SHP77 (cell line): Measurements from ENCODE around the gene FARSB.
"Not testable (repeated sequence)": the region's sequence is repeated elsewhere in the genome, so short reads cannot be mapped to it uniquely, and the experiment has no call there.

Source experiments
- DNase-seq, 2 experiments: peaks; one replicate each; lab custom pipeline; 2025; lab: John Stamatoyannopoulos, UW

The FARSB gene

DNA sequence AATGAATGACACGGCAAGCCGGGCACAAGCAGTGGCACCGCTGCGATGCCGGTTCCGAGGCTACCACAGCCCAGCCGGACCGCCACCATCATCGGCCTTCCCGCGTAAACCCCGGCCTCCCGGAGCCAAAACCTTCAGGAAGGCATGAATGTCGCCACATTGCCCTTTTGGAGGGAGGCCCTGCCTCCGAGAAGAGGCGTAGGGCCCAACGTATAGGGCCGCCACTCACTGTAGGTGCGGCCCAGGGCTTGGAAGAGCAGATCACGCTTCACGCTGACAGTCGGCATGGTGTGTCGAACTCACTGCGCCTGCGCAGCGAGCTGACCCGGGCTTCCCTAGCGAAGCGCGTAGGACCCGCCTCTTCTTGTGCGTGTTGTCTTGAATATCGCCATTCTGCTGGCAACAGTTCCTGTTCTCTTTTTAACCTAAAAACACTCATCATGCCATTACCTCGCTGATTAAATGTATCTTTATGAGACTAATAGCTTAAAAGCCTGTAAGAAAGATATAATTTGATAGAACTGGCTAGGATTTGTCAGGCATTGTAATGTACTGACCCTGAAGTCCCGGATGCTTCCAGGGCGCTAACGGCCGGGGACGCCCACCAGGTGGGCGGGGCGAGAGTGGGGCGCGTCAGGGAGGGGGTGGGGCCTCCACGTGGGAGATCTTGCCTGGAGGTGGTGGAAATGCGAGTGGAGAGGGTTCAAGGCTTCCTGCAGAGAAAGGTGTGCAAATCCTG lies at the start of gene FARSB:
FARSB (minus strand) TSS at position 306 of the 739 bp plus-strand sequence; CDS start at position 287, 19 bp downstream.
- DNase-seq = peak; percentile 93

DNA sequence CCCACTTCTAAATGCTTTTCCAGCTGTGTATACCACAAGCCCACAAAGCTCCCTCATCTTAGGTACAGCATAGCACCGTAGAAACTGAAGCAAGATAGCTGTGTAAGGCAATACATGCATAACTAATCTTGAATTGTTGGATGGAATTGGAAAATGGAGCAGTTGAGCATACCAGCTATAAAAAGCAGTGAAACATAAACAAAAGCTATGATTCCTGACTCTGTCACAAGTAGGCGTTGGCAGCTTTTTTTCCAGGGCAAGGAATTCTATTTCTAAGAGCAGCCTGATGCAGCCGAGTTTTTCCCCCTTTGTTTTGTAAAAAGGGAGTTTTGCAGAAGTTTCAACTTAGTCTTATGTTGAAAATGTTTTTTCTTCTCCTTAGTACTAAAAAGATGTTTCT lies 48.0 kb upstream of the FARSB start:
- DNase-seq = no peak

DNA sequence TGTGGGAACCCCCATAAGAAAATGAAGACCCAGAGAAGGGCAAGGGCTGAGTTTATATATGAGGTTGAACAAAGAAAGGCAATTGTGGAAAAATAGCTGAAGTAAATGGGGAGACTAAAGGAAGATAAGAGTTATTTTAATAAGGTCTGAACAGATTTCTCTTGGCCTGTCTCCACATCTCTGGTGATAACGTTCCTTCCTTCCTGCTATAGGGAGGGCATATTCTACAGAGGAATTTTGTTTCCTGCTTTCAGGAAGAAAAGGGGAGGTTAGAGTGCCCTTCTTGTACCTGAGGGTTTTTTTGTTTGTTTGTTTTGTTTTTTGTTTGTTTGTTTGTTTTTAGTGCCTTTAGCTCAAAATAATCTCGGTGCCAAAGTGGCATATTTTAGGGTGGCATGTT lies 47.2 kb upstream of the FARSB start:
- no peak for DNase-seq

DNA sequence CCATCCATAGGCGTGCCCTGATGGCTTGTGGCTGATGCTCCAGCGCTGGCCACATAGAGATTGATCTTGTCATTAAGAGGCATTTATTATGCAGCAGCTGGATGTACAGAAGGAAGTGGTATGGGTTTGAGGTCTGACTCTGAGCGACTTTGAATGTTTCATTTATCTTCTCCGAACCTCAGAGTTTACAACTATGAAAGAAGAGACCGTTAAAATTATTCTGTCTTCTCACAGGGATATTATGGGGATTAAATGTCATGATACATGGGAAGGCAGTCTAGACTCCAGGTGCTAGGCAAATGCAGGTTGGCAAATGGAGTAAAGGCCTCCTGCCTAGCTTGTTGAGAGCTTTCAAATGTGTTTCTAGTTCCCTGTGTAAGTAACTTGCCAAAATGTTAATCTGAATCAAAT lies 45.8 kb upstream of the FARSB start:
- no peak for DNase-seq

DNA sequence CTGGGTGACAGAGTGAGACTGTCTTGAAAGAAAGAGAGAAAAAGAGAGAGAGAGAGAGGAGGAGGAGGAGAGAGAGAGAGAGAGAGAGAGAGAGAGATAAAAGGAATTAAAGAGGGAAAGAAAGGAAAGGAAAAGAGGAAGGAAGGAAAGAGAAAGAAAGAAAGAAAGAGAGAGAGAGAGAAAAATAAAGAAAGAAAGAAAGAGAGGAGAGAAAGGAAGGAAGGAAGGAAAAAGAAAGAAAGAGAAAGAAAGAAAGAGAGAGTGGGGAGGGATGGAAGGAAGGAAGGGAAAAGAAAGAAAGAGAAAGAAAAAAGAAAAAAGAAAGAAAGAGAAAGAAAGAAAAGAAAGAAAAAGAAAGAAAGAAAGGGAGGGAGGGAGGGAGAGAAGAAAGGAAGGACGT lies 45.3 kb upstream of the FARSB start:
- no peak for DNase-seq

DNA sequence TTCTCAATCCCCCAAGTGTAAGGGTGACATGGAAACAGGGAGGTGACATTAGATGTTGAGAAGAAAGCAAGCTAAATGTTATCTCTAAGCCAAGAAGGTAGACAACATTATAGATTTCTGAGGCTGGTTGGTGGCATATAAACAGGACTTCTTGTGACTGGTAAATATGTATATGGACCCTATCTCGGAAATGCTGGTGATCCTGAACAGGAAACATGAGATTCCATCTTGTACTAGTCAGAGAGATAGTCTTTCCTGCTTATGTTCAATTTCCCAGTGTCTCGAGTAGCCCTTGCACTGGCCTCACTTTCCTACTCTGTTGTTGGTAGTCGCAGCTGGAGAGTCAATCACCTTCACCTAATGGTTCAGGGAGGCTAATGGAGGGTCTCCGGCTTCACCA lies 42.4 kb upstream of the FARSB start:
- no peak for DNase-seq

DNA sequence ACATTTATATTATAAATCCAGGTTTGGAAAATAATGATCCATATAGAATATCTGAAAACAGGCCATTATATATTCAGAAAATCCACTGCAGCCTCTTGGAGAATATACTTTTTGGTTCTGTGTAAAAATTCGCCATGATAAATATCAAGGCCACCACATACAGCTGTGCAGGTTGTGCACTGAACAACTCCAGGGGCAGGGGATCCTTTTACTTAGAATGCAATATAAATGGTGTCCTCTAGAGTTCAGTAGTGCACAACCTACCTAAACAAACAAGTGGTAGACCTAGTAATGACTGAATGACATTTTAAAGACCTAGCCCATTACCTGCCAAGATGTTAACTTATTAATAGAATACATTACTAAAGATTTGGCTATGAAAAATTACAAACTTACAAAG lies 37.9 kb upstream of the FARSB start:
- DNase-seq = peak; percentile 3 to 6

DNA sequence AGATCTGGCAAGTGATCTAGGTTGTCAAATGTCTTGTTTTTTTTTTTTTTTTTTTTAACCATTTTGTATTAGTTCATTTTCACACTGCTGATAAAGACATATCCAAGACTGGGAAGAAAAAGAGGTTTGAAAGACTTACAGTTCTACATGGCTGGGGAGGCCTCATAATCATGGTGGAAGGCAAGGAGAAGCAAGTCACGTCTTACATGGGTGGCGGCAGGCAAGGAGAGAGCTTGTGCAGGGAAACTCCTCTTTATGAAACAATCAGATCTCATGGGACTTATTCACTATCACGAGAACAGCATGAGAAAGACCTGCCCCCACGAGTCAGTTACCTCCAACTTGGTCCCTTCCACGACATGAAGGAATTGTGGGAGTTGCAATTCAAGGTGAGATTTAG lies 37.5 kb upstream of the FARSB start:
- DNase-seq = not testable (repeated sequence)

DNA sequence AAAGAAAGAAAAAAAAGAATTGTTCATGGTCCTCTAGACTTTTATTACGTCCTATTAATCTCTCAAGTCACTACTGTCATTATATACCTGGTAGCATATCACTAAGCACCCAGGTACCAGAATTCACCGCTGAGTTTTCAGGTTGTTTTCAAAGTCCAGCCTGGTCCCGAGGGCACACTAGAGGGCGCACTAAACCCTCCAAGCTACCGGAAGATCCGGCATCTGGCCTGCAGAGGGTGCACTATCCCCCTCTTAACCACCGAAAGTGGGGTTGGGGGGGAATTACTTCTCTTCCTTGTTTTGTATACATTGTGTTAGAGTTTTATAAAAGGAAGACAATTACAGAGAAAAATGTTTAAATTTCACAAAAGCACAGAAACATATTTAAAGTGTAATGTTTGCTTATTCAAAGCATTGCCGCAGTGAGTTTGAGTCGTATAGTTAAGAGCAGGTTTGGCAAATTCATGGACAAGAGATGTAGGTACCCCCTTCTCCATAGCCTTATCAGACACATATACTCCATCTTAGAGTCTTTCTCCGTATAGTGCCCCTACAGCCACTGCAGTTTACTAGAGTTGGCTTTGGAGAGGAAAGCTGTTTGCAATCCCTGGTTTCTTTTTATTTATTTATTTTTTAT lies 34.8 kb upstream of the FARSB start:
- DNase-seq = peak; percentile 63 to 72

DNA sequence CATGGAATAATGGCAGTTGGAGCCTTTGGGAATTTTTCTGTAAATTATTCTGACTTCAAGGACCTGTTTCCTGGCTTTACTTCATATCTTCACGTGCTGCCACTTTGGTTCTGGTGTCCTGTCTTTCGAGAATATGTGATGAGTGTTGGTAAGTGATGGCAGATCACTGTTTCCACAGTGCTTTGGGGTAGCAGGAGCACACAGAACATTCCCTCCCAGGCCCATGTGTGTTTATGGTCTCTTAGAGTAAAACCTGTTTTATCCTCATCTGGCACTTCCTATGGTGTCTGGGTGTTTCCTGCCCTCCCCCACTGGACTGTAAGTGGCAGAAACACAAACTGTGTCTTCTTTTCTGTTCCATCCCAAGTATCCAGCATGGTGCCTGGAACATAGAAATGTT lies 33.4 kb upstream of the FARSB start:
- DNase-seq = no peak

DNA sequence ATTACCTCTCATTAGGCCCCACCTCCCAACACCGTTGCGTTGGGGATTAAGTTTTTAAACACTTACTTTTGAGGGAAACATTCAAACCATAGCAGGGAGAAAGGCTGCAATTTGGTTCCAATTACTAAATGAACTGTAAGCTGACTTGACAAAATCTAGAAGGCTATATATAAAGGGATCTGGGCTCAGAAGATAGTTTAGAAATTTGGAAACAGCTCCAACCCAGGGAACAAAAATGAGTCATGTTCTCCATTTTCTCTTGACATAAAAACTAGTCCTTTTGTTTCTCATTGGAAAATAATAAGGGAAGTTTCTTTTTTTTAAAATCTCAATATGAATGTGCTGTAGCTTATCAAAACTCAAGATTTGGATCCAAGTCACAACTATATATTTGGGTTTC lies 33.0 kb upstream of the FARSB start:
- DNase-seq = no peak

DNA sequence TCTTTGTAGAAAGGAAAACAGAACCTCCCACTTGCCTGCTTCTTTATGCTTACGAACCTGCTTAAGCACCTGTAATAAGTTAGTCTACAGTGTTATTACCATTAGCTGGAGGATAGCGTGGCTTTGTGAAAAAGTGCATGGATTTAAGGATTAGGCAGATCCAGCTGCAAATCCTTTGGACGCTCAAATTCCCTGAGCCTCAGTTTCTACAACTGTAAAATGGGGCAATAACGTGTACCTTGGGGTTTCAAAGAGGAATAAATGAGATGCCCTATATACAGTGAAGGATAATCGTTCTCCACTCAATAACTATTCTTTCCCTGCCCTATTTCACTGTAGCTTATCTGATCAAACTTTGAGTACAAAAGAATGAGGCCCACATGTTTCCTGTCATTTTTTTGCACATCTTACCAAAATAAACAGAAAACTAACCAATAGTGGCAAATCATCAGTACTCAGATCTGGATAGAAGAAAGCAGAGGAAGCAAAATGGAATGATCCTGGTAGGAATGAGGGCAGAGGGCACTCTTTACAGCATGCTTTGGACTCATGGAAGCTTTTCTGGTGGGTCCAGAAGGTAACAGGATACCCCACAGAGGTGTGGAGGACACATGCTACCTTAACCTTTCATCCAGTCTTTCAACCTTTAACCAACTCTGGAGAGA lies 30.3 kb upstream of the FARSB start:
- no peak for DNase-seq

DNA sequence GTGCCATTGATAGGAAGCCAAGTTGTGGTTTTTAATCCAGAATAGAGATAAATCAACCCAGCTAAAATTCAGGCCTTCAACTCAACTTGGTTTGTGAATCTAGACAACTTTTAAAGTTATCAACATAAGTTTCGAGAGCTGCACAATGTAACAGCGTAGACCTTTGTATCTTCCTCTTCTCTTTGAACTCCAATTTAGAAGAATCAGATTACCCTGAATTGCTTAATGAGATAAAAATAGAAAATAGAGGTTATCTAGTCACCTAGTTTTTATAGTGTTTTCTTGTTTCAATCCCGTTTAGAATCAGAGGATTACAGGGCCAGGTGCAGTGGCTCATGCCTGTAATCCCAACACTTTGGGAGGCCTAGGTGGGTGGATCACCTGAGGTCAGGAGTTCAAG lies 27.9 kb upstream of the FARSB start:
- DNase-seq = no peak

DNA sequence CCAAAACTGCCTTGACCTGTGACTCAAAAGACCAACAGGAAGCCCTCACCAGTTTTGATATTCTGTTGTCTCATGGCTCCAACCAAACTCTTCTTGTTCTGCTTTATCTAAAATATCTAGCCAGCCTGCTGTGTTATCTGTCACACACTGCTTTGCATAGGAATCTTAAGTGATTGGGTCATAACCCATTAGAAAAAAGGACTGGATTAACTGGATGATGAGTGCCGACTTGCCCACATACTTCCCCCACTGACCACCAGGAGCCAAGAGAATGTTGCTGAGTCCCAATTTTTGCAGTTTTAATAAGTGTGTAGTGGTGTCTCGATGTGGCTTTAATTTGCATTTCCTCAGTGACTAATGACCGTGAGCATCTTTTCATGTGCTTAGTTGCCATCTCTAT lies 22.1 kb upstream of the FARSB start:
- no peak for DNase-seq

DNA sequence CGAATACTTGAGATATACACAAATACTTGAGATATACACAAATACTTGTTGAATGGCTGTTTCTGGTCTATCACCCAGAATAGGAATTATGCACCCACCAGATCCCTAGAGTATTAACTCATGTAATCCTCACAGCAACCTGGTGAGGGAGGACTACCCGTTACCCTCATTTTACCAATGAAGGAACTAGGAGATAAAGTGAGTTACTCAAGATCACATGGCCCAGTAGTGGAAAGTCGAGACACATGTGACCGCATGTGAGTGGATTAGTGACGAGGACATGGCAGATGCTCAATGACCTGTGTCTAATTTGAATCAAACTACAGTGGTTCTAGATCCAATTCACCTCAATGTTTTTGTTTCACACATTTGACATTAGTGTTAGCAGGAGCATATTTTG lies 18.0 kb upstream of the FARSB start:
- no peak for DNase-seq

DNA sequence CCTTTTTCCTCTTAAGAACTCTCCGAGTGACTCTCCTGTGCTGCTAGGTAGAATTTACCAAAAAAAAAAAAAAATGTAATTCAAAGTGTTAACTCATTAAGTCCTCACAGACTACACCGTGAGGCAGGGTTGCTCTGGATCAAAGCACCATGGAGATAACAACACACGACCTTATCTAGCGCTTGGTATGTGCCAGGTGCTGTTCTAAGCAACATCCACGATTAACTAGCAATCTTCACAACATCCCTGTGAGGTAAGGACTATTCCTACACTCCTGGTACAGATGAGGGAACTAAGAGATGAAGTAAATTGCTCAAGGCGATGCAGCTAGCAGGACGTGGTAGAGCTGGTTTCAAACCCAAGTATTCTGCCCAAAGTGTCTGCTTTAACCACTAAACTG lies 17.4 kb upstream of the FARSB start:
- DNase-seq = no peak

DNA sequence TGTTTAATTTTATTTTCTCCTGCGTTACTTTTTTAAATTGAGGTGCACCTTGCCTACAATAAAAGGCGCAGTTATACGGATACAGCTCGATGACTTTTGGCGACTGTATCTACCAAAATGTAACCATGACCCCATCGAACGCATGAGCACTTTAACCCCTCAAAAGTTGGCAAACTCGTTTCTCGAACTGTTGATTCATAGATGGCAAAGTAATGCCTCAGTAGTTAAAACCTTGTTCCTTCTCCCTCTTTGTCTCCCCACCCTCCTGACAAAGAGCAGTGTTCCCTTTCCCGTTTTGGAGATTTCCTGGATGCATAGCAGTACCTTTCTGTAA lies 16.1 kb upstream of the FARSB start:
- DNase-seq = no peak

DNA sequence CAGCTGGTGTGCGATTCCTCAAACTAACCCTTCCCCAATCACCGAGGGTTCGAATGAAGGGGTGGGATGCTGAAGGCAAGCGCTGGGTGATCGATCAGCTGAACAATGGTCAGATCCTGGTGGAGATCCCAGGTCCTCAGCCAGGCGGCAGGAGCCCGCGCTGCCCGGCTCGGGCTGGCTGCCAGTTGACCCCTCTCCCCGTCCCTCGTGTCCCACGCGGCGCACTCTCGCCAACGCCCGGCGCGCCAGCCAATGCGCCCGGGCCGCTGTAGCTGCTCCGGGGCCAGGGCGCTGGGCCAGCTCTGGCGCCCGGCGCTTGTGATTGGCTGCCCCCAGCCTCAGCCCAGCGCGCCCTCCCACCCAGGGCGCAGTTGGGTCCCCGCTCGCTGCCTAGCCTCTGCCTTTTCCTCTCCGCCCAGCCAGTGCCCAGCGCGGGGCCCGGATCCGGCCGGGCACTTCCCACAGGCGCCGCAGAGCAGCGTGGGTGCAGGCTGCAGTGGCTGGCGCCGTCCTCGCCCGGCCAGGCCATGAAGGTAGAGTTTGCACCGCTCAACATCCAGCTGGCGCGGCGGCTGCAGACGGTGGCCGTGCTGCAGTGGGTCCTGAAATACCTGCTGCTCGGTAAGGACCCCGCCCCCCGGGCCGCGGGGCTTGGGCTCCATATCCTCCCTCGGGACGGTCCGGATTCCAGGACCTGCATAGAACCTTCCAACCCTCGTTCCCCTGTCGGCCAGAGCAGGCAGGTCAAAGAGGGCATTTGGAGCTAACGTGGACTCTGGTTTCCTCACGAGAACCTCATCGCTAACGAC lies 15.6 kb upstream of the FARSB start, which contains the start of gene MOGAT1:
MOGAT1 (plus strand) TSS at position 400 of the 809 bp plus-strand sequence; CDS start at position 528, 128 bp downstream.
- DNase-seq = no peak

DNA sequence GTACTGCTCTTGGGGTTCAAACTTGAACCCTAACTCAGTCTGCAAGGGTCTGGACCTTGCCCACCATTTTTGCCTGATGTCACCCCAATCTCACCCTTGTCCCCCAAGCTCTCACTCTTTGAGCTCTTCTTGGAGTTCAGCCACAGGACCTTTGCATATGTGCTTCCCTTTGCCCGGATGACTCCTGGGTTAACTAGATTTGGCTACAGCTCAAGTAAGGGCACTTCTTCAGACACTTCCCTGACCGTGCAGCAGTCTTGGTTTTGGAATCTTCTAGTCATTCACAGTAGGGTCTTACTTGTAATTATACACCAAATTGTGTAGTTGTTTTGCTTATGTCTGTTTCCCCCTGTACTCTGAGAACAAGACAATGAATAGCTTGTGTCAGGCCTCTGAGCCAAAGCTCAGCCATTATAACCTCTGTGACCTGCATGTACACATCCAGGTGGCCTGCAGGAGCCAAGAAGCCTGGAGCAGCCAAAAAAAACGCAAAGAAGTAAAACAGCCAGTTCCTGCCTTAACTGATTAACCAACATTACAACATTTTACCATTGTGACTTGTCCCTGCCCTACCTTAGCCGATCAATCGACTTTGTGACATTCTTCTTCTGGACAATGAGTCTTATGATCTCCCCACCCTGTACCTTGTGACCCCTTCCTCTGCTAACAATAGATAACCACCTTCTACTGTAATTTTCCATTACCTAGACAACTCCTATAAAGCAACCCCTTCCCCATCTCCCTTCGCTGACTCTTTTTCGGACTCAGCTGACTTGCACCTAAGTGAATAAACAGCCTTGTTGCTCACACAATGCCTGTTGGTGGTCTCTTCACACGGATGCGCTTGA lies 14.5 kb upstream of the FARSB start:
- no peak for DNase-seq

DNA sequence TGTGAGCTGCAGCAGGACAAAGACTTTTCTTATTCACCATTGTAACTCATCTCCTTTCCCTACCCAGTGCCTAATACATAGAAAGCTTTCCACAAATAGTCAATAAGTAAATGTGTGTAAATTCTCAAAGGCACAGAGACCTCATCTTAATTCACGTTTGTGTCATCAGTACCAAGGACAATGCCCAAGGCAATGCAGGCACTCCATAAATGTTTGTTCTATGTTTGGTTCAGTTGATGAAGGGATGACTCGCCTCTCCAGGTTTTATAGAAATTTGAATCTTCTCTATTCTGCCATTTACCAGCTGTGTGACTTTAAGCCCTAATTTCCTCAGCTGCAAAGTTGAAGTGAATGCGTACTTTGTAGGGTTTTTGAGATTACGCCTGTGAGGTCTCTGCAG lies 13.5 kb upstream of the FARSB start:
- no peak for DNase-seq

DNA sequence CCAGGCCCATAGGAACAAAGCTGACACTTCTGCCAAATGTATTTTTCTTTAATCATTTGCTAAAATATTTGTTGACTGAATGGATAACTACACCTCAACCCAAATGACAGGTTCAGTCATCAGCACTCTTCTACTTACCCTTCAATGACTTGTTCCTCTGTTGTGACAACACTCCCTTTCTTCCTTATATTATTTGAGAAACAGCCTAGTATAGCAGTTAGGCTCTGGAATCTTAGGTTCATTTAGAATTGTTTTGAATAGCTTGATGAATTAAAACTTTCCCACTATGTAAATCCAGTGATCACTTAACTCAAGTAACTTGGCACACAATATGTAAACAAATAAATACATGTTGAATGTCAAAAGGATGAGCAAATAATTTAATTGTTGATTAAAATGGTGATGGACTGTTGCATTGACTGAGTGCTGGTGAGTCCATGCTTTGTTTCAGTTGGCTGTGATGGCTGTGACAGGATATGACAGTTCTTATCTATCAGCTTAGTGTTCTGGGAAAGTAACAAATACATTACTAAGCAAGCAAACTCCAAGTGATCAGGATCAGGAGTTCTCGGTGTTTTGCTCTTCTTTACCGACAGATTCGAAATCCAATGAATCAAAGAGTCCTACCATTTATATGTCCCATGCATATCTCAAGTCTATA lies 12.7 kb upstream of the FARSB start:
- DNase-seq = no peak
